Sigmoid colon (tissue), 4 donors: ENCODE data around the gene CIITA.

ENCODE experiments used
- EP300 ChIP-seq, 4 donors: sonication (generic); formaldehyde crosslinking; IDR thresholded peaks; one replicate each; pipeline ENCODE4 v1.6.1; 2017; ENCODE audit warnings: antibody characterized with exemption in 4 of 4
- POLR2A ChIP-seq, 2 donors: fragments of 450-650 bp; IDR thresholded peaks; one replicate each; pipeline ENCODE4 v1.6.1; 2016; ENCODE audit warnings: antibody characterized with exemption in 2 of 2, mild to moderate bottlenecking in 2 of 2, moderate library complexity in 2 of 2
- POLR2AphosphoS5 ChIP-seq, 4 donors: sonication (generic); formaldehyde crosslinking; IDR thresholded peaks; one replicate each; pipeline ENCODE4 v1.6.1; 2017; ENCODE audit warnings: antibody characterized with exemption in 4 of 4
- TF ChIP-seq, protein P1 (sequence below), 4 experiments: fragments of 450-650 bp in 3 of 4; fragments of 200-600 bp in 1 of 4; IDR thresholded peaks; one replicate each; pipeline ENCODE4 v1.5.1; 2016 to 2019; ENCODE audit warnings: antibody characterized with exemption in 4 of 4, mild to moderate bottlenecking in 3 of 4, moderate library complexity in 2 of 4

- TF ChIP-seq, protein P1, sequence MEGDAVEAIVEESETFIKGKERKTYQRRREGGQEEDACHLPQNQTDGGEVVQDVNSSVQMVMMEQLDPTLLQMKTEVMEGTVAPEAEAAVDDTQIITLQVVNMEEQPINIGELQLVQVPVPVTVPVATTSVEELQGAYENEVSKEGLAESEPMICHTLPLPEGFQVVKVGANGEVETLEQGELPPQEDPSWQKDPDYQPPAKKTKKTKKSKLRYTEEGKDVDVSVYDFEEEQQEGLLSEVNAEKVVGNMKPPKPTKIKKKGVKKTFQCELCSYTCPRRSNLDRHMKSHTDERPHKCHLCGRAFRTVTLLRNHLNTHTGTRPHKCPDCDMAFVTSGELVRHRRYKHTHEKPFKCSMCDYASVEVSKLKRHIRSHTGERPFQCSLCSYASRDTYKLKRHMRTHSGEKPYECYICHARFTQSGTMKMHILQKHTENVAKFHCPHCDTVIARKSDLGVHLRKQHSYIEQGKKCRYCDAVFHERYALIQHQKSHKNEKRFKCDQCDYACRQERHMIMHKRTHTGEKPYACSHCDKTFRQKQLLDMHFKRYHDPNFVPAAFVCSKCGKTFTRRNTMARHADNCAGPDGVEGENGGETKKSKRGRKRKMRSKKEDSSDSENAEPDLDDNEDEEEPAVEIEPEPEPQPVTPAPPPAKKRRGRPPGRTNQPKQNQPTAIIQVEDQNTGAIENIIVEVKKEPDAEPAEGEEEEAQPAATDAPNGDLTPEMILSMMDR (IDR thresholded peaks at IDR 0.05) = no peak
- no peak for TF ChIP-seq POLR2A (IDR thresholded peaks at IDR 0.05)
- no peak for TF ChIP-seq EP300 (IDR thresholded peaks at IDR 0.05)
- TF ChIP-seq POLR2AphosphoS5 (IDR thresholded peaks at IDR 0.05) = no peak
Observed at GRCh38 chr16:10922328-10923145, 45.5 kb downstream of the CIITA start.
